ENCODE data around the gene TRIM46. TPM values are rescaled to one million over a fixed set of nuclear protein-coding genes. Genes with fewer than 3 reads are reported as not detected.

The TRIM46 gene
- total RNA-seq, 1 experiment from 2014 or later, result 3.8 TPM

DNA sequence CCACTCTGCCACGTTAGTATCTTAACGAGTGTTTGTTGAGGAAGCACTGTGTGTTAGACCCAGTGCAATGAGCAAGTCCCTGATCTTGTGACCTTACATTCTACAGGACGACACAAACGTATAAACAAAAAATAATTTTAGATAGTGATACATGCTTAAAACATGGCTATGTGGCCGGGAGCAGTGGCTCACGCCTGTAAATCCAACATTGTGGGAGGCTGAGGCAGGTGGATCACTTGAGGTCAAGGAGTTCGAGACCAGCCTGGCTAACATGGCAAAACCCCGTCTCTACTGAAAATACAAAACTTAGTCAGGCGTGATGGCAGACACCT, 54.4 kb downstream of the TRIM46 start:
- intact Hi-C loops (cut with micrococcal nuclease), result no loop called here
- POLR2A ChIA-PET, result interaction anchor here (1.9 kb wide), 1 partner anchor 16 kb away, joined by 7 read pairs; no protein-coding TSS in a partner anchor
- Histone ChIP-seq H3K4me3 (replicated peaks in 1 of 2; ENCODE audit: low read depth in 1 of 2, low read length in 2 of 2) (peak overlapping the region; percentile 29 to 69), H3K27ac (ENCODE audit: low read depth, low read length) (peak overlapping the region; percentile 62), H3K79me2 (ENCODE audit: insufficient read depth, low read length) (peaks cover 11% of the 10 kb centered on the region), H3K4me2 (ENCODE audit: low read length) (peak overlapping the region; percentile 88), H3K36me3 (ENCODE audit: control insufficient read depth in 1 of 2, insufficient read depth in 2 of 2, low read length in 2 of 2) (no peaks in the 10 kb centered on the region), H3K27me3 (ENCODE audit: insufficient read depth, low read length) (no peaks in the 10 kb centered on the region), H2AFZ (ENCODE audit: low read depth, low read length, poor library complexity, severe bottlenecking) (no peak overlapping the region), H3K9ac (ENCODE audit: low read length) (peak overlapping the region; percentile 78), H3K4me1 (ENCODE audit: control insufficient read depth in 1 of 2, insufficient read depth in 2 of 2, low read length in 2 of 2) (peaks cover 17 to 43% of the 10 kb centered on the region in 2 experiments), H3K9me3 (ENCODE audit: control insufficient read depth in 1 of 2, insufficient read depth in 1 of 2, low read depth in 1 of 2, low read length in 2 of 2) (no peaks in the 10 kb centered on the region), H3K9me2 (ENCODE audit: insufficient read depth) (no peaks in the 10 kb centered on the region), H4K20me1 (ENCODE audit: insufficient read depth) (no peaks in the 10 kb centered on the region)
- RAD21 ChIA-PET (ENCODE audit: low non-redundant PET in 1 of 2, low total read pairs in 2 of 2, uncharacterized antibody in 2 of 2, unreplicated experiment in 2 of 2), result no interaction called here
- CTCF ChIA-PET, result interaction anchor here (1.3 kb wide), 1 partner anchor 24 kb away, joined by 3 read pairs; no protein-coding TSS in a partner anchor
- TF ChIP-seq, protein P1, sequence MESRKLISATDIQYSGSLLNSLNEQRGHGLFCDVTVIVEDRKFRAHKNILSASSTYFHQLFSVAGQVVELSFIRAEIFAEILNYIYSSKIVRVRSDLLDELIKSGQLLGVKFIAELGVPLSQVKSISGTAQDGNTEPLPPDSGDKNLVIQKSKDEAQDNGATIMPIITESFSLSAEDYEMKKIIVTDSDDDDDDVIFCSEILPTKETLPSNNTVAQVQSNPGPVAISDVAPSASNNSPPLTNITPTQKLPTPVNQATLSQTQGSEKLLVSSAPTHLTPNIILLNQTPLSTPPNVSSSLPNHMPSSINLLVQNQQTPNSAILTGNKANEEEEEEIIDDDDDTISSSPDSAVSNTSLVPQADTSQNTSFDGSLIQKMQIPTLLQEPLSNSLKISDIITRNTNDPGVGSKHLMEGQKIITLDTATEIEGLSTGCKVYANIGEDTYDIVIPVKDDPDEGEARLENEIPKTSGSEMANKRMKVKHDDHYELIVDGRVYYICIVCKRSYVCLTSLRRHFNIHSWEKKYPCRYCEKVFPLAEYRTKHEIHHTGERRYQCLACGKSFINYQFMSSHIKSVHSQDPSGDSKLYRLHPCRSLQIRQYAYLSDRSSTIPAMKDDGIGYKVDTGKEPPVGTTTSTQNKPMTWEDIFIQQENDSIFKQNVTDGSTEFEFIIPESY (IDR thresholded peaks at IDR 0.05; ENCODE audit: extremely low read depth, insufficient replicate concordance, low read length), result no peak
- TF ChIP-seq SIN3A (IDR thresholded peaks at IDR 0.05; ENCODE audit: low read depth), result no peak
- no peak for TF ChIP-seq FOSL1 (IDR thresholded peaks at IDR 0.05; ENCODE audit: low read depth)
- no peak for TF ChIP-seq TCF7L2 (IDR thresholded peaks at IDR 0.05; ENCODE audit: borderline replicate concordance, extremely low read depth, insufficient read depth, insufficient read length)
- TF ChIP-seq POLR2A (IDR thresholded peaks at IDR 0.05; ENCODE audit: borderline replicate concordance, extremely low read depth, insufficient read depth, insufficient read length), result no peak
- TF ChIP-seq, protein P2, sequence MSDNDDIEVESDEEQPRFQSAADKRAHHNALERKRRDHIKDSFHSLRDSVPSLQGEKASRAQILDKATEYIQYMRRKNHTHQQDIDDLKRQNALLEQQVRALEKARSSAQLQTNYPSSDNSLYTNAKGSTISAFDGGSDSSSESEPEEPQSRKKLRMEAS (IDR thresholded peaks at IDR 0.05), result no peak
- no peak for TF ChIP-seq ELF1 (IDR thresholded peaks at IDR 0.05; ENCODE audit: borderline replicate concordance, low read depth)
- TF ChIP-seq RAD21 (IDR thresholded peaks at IDR 0.05; ENCODE audit: low read depth), result no peak
- no peak for TF ChIP-seq SP1 (IDR thresholded peaks at IDR 0.05; ENCODE audit: low read depth)
- DNase-seq (ENCODE audit: low read depth, low spot score) (no peak), ATAC-seq (no peak)
- TSS peak; percentile 93 for BruUV-seq (replicated peaks)
